GM18873 (cell line): Measurements from ENCODE around the gene INPP5F.

ENCODE experiments used
- ATAC-seq: cut with Tn5 transposase; IDR thresholded peaks from one replicate; pipeline ENCODE4 v1.9.1; 2021; ENCODE audit warnings: mild to moderate bottlenecking, moderate library complexity, moderate number of reproducible peaks; ENCODE audit not compliant: unreplicated experiment, low FRiP score

Gene INPP5F

DNA sequence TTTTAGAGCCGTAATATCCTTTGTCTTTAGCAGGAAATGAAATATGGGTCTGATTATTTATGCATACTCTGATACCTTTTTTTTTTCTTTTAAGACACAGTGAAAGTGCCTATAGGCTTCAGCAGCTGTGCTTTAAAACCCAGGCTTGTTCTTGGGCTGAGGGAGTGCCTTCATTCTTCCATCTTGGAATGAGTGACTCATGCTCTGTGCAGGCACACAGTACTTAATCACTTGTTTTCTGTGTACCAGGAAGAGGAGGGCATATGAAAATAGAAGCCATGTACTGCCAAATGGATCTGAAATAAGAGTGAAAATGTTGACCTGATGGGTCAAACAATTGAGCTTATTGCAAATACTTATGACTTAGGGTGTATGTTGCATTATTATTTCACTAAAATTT, 12.0 kb downstream of the INPP5F start:
- ATAC-seq = no peak

GRCh38 chr10:119738962-119739361, 13.1 kb downstream of the INPP5F start:
- no peak for ATAC-seq

GRCh38 chr10:119740096-119740495, 14.2 kb downstream of the INPP5F start:
- ATAC-seq = no peak

- no peak for ATAC-seq
Measured at GRCh38 chr10:119742947-119743648, 17.2 kb downstream of the INPP5F start.

DNA sequence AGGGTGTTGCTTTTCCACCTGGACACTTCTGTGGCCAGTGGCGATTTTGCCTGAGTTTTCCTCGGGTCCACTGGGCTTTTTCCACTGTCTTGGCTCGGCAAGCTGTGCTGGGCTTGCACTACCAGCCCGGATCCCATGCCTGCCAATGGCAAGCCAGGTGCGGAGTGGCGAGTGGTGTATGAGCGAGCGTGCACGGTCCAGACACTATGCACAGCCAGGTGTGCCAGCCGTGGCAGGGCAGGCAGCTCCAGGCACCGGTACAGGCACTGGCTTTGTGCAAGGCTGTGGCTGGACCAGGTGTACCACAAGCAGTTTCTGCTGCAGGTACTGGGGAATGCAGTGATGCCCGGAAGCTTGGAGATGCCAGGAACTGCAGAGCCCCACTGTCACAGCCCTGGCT, 22.1 kb downstream of the INPP5F start:
- no peak for ATAC-seq

- no peak for ATAC-seq
Measured at GRCh38 chr10:119748871-119749270, 23.0 kb downstream of the INPP5F start.

GRCh38 chr10:119749455-119749854, 23.6 kb downstream of the INPP5F start:
- ATAC-seq = no peak

- no peak for ATAC-seq
Measured at GRCh38 chr10:119750391-119751230, 24.8 kb downstream of the INPP5F start.

GRCh38 chr10:119753309-119753708, 27.5 kb downstream of the INPP5F start:
- ATAC-seq = no peak

GRCh38 chr10:119754085-119754484, 28.2 kb downstream of the INPP5F start:
- no peak for ATAC-seq

GRCh38 chr10:119754936-119755335, 29.1 kb downstream of the INPP5F start:
- no peak for ATAC-seq

GRCh38 chr10:119755446-119755845, 29.6 kb downstream of the INPP5F start:
- ATAC-seq = no peak

GRCh38 chr10:119758448-119759195, 32.8 kb downstream of the INPP5F start:
- ATAC-seq = no peak

DNA sequence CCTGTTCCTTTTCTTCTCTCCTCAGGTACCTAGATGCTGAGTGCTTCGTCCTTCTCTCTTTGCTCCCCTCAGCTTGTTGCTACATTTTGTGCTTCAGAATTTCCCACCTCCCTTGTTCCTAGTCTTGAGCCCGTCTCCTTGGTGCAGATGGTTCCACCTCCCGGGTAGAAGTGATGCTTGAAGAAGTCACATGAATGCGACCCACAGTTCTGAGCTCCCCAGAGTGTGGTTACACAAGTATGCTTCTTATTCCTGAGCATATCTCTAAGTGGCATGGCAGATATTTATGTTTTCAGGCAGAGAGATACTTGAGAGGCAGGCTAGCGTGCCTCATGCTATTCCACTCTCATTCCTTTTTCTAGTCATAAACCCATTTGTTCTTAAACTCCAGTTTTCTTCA, 34.0 kb downstream of the INPP5F start:
- ATAC-seq = no peak

GRCh38 chr10:119761106-119761505, 35.3 kb downstream of the INPP5F start:
- ATAC-seq = no peak

GRCh38 chr10:119762035-119762434, 36.2 kb downstream of the INPP5F start:
- ATAC-seq = no peak

- ATAC-seq = no peak
Measured at GRCh38 chr10:119762805-119763798, 37.3 kb downstream of the INPP5F start.

GRCh38 chr10:119768455-119769094, 42.7 kb downstream of the INPP5F start:
- no peak for ATAC-seq

GRCh38 chr10:119769886-119770285, 44.0 kb downstream of the INPP5F start:
- ATAC-seq = no peak
